HCT116 (cell line): ENCODE measurements around the gene PRKN. TPM values are rescaled to one million over a fixed set of nuclear protein-coding genes. Genes with fewer than 3 reads are reported as not detected.

ENCODE experiments used
- ATAC-seq: fragments of 200-7000 bp; cut with Tn5 transposase; 2 replicates; pipeline ENCODE4 v1.9.1; 2020; ENCODE audit warnings: mild to moderate bottlenecking, moderate library complexity
- BruUV-seq: library from RNA; stranded (reverse); fragments of 400-500 nt; replicated peaks from 2 replicates; lab custom pipeline; 2021; lab: Mats Ljungman, UMichigan
- CTCF ChIA-PET: fragments of 300-600 bp; sonication (Branson Sonifier 250); formaldehyde crosslinking; loops from one replicate; lab custom pipeline; 2021; ENCODE audit warnings: antibody characterized with exemption; lab: Charles Lee
- POLR2A ChIA-PET: fragments of 300-600, 350-600 bp; sonication (Branson Sonifier 250); formaldehyde crosslinking; loops from one replicate; lab custom pipeline; 2021; ENCODE audit warnings: antibody characterized with exemption; lab: Charles Lee
- RAD21 ChIA-PET, 2 experiments: fragments of 300-600 bp; sonication (Branson Sonifier 250); formaldehyde crosslinking; loops; one replicate each; lab custom pipeline; 2023; ENCODE audit warnings: low total read pairs in 2 of 2; ENCODE audit not compliant: uncharacterized antibody in 2 of 2, unreplicated experiment in 2 of 2, low non-redundant PET in 1 of 2; lab: Charles Lee
- DNase-seq: peaks from one replicate; pipeline ENCODE4 v3.0.0-alpha.2; 2010; ENCODE audit warnings: low read depth, low spot score
- H2AFZ ChIP-seq: fragments of 200-600 bp; shearing (Covaris generic), sonication (generic); 2 replicates; pipeline ENCODE4 v1.6.1; 2017; ENCODE audit warnings: low read depth, mixed run types, mixed read lengths, antibody characterized with exemption, low read length; ENCODE audit not compliant: poor library complexity, severe bottlenecking
- H3K27ac ChIP-seq: 2 replicates; pipeline ENCODE4 v1.5.1; 2012; ENCODE audit warnings: low read depth, low read length
- H3K27me3 ChIP-seq: fragments of 200-600 bp; sonication (generic); 2 replicates; pipeline ENCODE4 v1.6.1; 2016; ENCODE audit warnings: mixed run types, low read length, mixed read lengths; ENCODE audit not compliant: insufficient read depth
- H3K36me3 ChIP-seq, 2 experiments: fragments of 200-500 bp in 1 of 2; fragments of 200-600 bp in 1 of 2; sonication (Bioruptor generic) in 1 of 2; sonication (generic) in 1 of 2; 2 replicates each; pipeline versions ENCODE4 v1.5.1 to v1.6.1; 2014 to 2016; ENCODE audit warnings: low read length in 2 of 2, inconsistent platforms in 1 of 2, mixed read lengths in 1 of 2, mixed run types in 1 of 2; ENCODE audit not compliant: insufficient read depth in 2 of 2, control insufficient read depth in 1 of 2
- H3K4me1 ChIP-seq, 2 experiments: fragments of 200-600 bp in 1 of 2; sonication (generic) in 1 of 2; 2 replicates each; pipeline versions ENCODE4 v1.5.1 to v1.6.1; 2012 to 2017; ENCODE audit warnings: low read length in 2 of 2, inconsistent platforms in 1 of 2, mild to moderate bottlenecking in 1 of 2, mixed read lengths in 1 of 2, mixed run types in 1 of 2, moderate library complexity in 1 of 2; ENCODE audit not compliant: insufficient read depth in 2 of 2, control insufficient read depth in 1 of 2
- H3K4me2 ChIP-seq: fragments of 200-600 bp; sonication (generic); 2 replicates; pipeline ENCODE4 v1.6.1; 2017; ENCODE audit warnings: mixed run types, low read length, mixed read lengths
- H3K4me3 ChIP-seq, 2 experiments: fragments of 200-600 bp in 1 of 2; sonication (generic) in 1 of 2; replicated peaks in 1 of 2; 2 replicates each; pipeline ENCODE4 v1.5.1; 2011 to 2016; ENCODE audit warnings: low read length in 2 of 2, control low read depth in 1 of 2, low read depth in 1 of 2, mild to moderate bottlenecking in 1 of 2, mixed read lengths in 1 of 2, mixed run types in 1 of 2
- H3K79me2 ChIP-seq: fragments of 200-600 bp; sonication (generic); 2 replicates; pipeline ENCODE4 v1.6.1; 2017; ENCODE audit warnings: mild to moderate bottlenecking, mixed run types, low read length, moderate library complexity, mixed read lengths; ENCODE audit not compliant: insufficient read depth
- H3K9ac ChIP-seq: fragments of 200-600 bp; sonication (generic); 2 replicates; pipeline ENCODE4 v1.6.1; 2016; ENCODE audit warnings: low read length, mixed read lengths
- H3K9me2 ChIP-seq: fragments of 200-600 bp; sonication (generic), shearing (Covaris generic); 2 replicates; pipeline ENCODE4 v1.6.1; 2017; ENCODE audit warnings: mixed run types, mild to moderate bottlenecking, moderate library complexity; ENCODE audit not compliant: insufficient read depth
- H3K9me3 ChIP-seq, 2 experiments: fragments of 200-500 bp in 1 of 2; fragments of 200-600 bp in 1 of 2; sonication (Bioruptor generic) in 1 of 2; sonication (generic) in 1 of 2; 2 replicates each; pipeline ENCODE4 v1.6.1; 2014 to 2017; ENCODE audit warnings: low read length in 2 of 2, mixed read lengths in 2 of 2, inconsistent platforms in 1 of 2, low read depth in 1 of 2, mild to moderate bottlenecking in 1 of 2, mixed run types in 1 of 2, moderate library complexity in 1 of 2; ENCODE audit not compliant: control insufficient read depth in 1 of 2, insufficient read depth in 1 of 2
- H4K20me1 ChIP-seq: fragments of 200-600 bp; sonication (generic), shearing (Covaris generic); 2 replicates; pipeline ENCODE4 v1.6.1; 2017; ENCODE audit warnings: mixed run types, mild to moderate bottlenecking, moderate library complexity; ENCODE audit not compliant: insufficient read depth
- ATF3 ChIP-seq: IDR thresholded peaks from 2 replicates; pipeline ENCODE4 v1.6.1; 2012
- CEBPB ChIP-seq: IDR thresholded peaks from 2 replicates; pipeline ENCODE4 v1.6.1; 2012; ENCODE audit warnings: low read depth
- CTCF ChIP-seq, 3 experiments: fragments of 200-600 bp in 1 of 3; sonication (generic) in 1 of 3; IDR thresholded peaks in 2 of 3; conservative IDR thresholded peaks in 1 of 3; 2 replicates each; pipeline ENCODE4 v1.5.1; 2012 to 2017; ENCODE audit warnings: low read depth in 2 of 3, low read length in 2 of 3, antibody characterized with exemption in 1 of 3, borderline replicate concordance in 1 of 3, control low read depth in 1 of 3, mild to moderate bottlenecking in 1 of 3, mixed read lengths in 1 of 3, mixed run types in 1 of 3, moderate library complexity in 1 of 3; ENCODE audit not compliant: insufficient read depth in 1 of 3
- ELF1 ChIP-seq: IDR thresholded peaks from 2 replicates; pipeline ENCODE4 v1.6.1; 2012; ENCODE audit warnings: low read depth, borderline replicate concordance
- EZH2 ChIP-seq: fragments of 200-600 bp; sonication (generic); IDR thresholded peaks from 2 replicates; pipeline ENCODE4 v1.6.1; 2017; ENCODE audit warnings: antibody characterized with exemption, mixed run types
- EZH2phosphoT487 ChIP-seq: fragments of 200-600 bp; IDR thresholded peaks from 2 replicates; pipeline ENCODE4 v1.6.1; 2018; ENCODE audit warnings: antibody characterized with exemption, borderline replicate concordance
- MAX ChIP-seq: IDR thresholded peaks from 2 replicates; pipeline ENCODE4 v1.6.1; 2012
- POLR2A ChIP-seq: IDR thresholded peaks from 2 replicates; pipeline ENCODE4 v1.7.0; 2011; ENCODE audit warnings: borderline replicate concordance; ENCODE audit not compliant: insufficient read depth, insufficient read length; ENCODE audit errors: extremely low read depth
- POLR2AphosphoS5 ChIP-seq: IDR thresholded peaks from 2 replicates; pipeline ENCODE4 v1.6.1; 2011; ENCODE audit warnings: mild to moderate bottlenecking, low read depth, low read length, moderate library complexity
- RAD21 ChIP-seq: IDR thresholded peaks from 2 replicates; pipeline ENCODE4 v1.6.1; 2012; ENCODE audit warnings: low read depth, mild to moderate bottlenecking
- REST ChIP-seq: IDR thresholded peaks from 2 replicates; pipeline ENCODE4 v1.6.1; 2012; ENCODE audit warnings: low read depth
- SIN3A ChIP-seq: IDR thresholded peaks from 2 replicates; pipeline ENCODE4 v1.6.1; 2012; ENCODE audit warnings: low read depth
- SP1 ChIP-seq: IDR thresholded peaks from 2 replicates; pipeline ENCODE4 v1.6.1; 2012; ENCODE audit warnings: low read depth
- YY1 ChIP-seq: IDR thresholded peaks from 2 replicates; pipeline ENCODE4 v1.6.1; 2011; ENCODE audit warnings: low read length, low read depth, moderate library complexity, mild to moderate bottlenecking; ENCODE audit not compliant: insufficient replicate concordance; ENCODE audit errors: extremely low read depth
- ZFX ChIP-seq: fragments of 450-650 bp; IDR thresholded peaks from 2 replicates; pipeline ENCODE4 v1.6.1; 2017
- ZNF274 ChIP-seq: fragments of 200-500 bp; sonication (Bioruptor generic); IDR thresholded peaks from 2 replicates; pipeline ENCODE4 v1.6.1; 2014; ENCODE audit warnings: mild to moderate bottlenecking, low read depth, low read length, inconsistent platforms
- intact Hi-C: fragments of 100-400 bp; cut with micrococcal nuclease; formaldehyde crosslinking; loops from 2 replicates; pipeline ENCODE4 v1.10.0; 2022
- total RNA-seq: library from RNA; stranded (reverse); gene quantifications from one replicate; pipeline ENCODE4 v1.2.1, GENCODE V29; 2021; ENCODE audit not compliant: unreplicated experiment

The PRKN gene
- total RNA-seq, 1 experiment from 2014 or later = 2.6 TPM

- ChIA-PET RAD21 (no interaction called here), CTCF (no interaction called here), POLR2A (no interaction called here)
- TF ChIP-seq ZNF274 (no peak), ELF1 (no peak), POLR2AphosphoS5 (no peak), RAD21 (no peak)
- Histone ChIP-seq H2AFZ (no peak overlapping the region), H3K4me2 (no peak overlapping the region), H4K20me1 (no peaks in the 10 kb centered on the region), H3K4me3 (no peak overlapping the region), H3K9me2 (no peaks in the 10 kb centered on the region), H3K79me2 (no peaks in the 10 kb centered on the region), H3K27ac (no peak overlapping the region), H3K9ac (no peak overlapping the region), H3K27me3 (0 out of 2 replicates have a peak, but pooled peaks cover 2% of the 10 kb centered on the region), H3K4me1 (peaks cover 0 to 17% of the 10 kb centered on the region in 2 experiments; a peak in 2 of 4 replicates), H3K36me3 (no peaks in the 10 kb centered on the region), H3K9me3 (no peaks in the 10 kb centered on the region)
- DNase-seq (no peak), ATAC-seq (no peak)
- intact Hi-C loops = no loop called here
- no TSS peak for BruUV-seq
Measured at GRCh38 chr6:161409353-161409752, 1318.2 kb downstream of the PRKN start.

GRCh38 chr6:161408041-161408440, 1319.5 kb downstream of the PRKN start:
- H3K79me2 ChIP-seq = no peaks in the 10 kb centered on the region
- H2AFZ ChIP-seq = no peak overlapping the region
- DNase-seq = no peak
- intact Hi-C loops = no loop called here
- H4K20me1 ChIP-seq = no peaks in the 10 kb centered on the region
- H3K4me1 ChIP-seq = peaks cover 0 to 17% of the 10 kb centered on the region in 2 experiments; a peak in 2 of 4 replicates
- no TSS peak for BruUV-seq
- H3K27me3 ChIP-seq = no peaks in the 10 kb centered on the region
- H3K36me3 ChIP-seq = no peaks in the 10 kb centered on the region
- no peak overlapping the region for H3K27ac ChIP-seq
- 0 out of 2 replicates have a peak overlapping the region, but pooled peaks have one; percentile 36 for H3K4me2 ChIP-seq
- H3K4me3 ChIP-seq = no peak overlapping the region
- POLR2A ChIA-PET = no interaction called here
- RAD21 ChIA-PET = no interaction called here
- no peak for ATAC-seq
- H3K9me2 ChIP-seq = no peaks in the 10 kb centered on the region
- H3K9ac ChIP-seq = no peak overlapping the region
- H3K9me3 ChIP-seq = no peaks in the 10 kb centered on the region; a peak in 1 of 4 replicates
- CTCF ChIA-PET = interaction anchor here (1.2 kb wide), 1 partner anchor 10 kb away, joined by 6 read pairs; no protein-coding TSS in a partner anchor
- TF ChIP-seq ATF3 (no peak), YY1 (no peak), CEBPB (no peak), ZNF274 (no peak), MAX (no peak), EZH2phosphoT487 (no peak), ZFX (no peak), POLR2AphosphoS5 (no peak), CTCF (IDR thresholded peaks at IDR 0.05 in 2 of 3, conservative IDR thresholded peaks at IDR 0.05 in 1 of 3; ENCODE audit: borderline replicate concordance in 1 of 3, insufficient read depth in 1 of 3, low read depth in 2 of 3, low read length in 2 of 3) (no peak), POLR2A (no peak), EZH2 (no peak), SP1 (no peak), REST (no peak), SIN3A (no peak)
